ENCODE data around the gene GABBR1.

Gene GABBR1

GRCh38 chr6:29547573-29547972, 85.4 kb downstream of the GABBR1 start:
- POLR2A ChIA-PET: no interaction called here
- CTCF ChIA-PET: interaction anchor here (1.5 kb wide), 1 partner anchor 106 kb away, joined by 3 read pairs; no protein-coding TSS in a partner anchor
- no peak for DNase-seq (ENCODE audit: extremely low spot score)
- no peak for TF ChIP-seq CTCF (IDR thresholded peaks at IDR 0.05; ENCODE audit: control extremely low read depth, extremely low read depth, low read depth, missing control alignments)

GRCh38 chr6:29537714-29538403, 95.1 kb downstream of the GABBR1 start:
- ChIA-PET POLR2A (no interaction called here), CTCF (no interaction called here)
- DNase-seq (ENCODE audit: extremely low spot score): no peak
- no peak for TF ChIP-seq CTCF (IDR thresholded peaks at IDR 0.05; ENCODE audit: control extremely low read depth, extremely low read depth, low read depth, missing control alignments)

- POLR2A ChIA-PET: no interaction called here
- CTCF ChIA-PET: interaction anchor here (0.7 to 1.5 kb wide), 3 partner anchors 9 to 157 kb away, joined by 3 to 4 read pairs (median 4); partner anchors contain the start of gene OR12D3
- no peak for DNase-seq (ENCODE audit: extremely low spot score)
- no peak for TF ChIP-seq CTCF (IDR thresholded peaks at IDR 0.05; ENCODE audit: control extremely low read depth, extremely low read depth, low read depth, missing control alignments)
Measured at GRCh38 chr6:29532320-29532951, 100.5 kb downstream of the GABBR1 start.

- ChIA-PET CTCF (interaction anchor here (0.9 to 1.5 kb wide), 3 partner anchors 9 to 157 kb away, joined by 3 to 4 read pairs (median 3); partner anchors contain the start of gene OR12D3), POLR2A (no interaction called here)
- TF ChIP-seq CTCF (IDR thresholded peaks at IDR 0.05; ENCODE audit: control extremely low read depth, extremely low read depth, low read depth, missing control alignments): no peak
- peak; percentile 56 for DNase-seq (ENCODE audit: extremely low spot score)
Measured at GRCh38 chr6:29531668-29532067, 101.3 kb downstream of the GABBR1 start.

- TF ChIP-seq CTCF (IDR thresholded peaks at IDR 0.05; ENCODE audit: control extremely low read depth, extremely low read depth, low read depth, missing control alignments): no peak
- ChIA-PET POLR2A (no interaction called here), CTCF (interaction anchor here (1.1 kb wide), 1 partner anchor 9 kb away, joined by 3 read pairs; no protein-coding TSS in a partner anchor)
- DNase-seq (ENCODE audit: extremely low spot score): no peak
Measured at GRCh38 chr6:29530671-29531310, 102.2 kb downstream of the GABBR1 start.

GRCh38 chr6:29529956-29530355, 103.0 kb downstream of the GABBR1 start:
- DNase-seq (ENCODE audit: extremely low spot score): no peak
- CTCF ChIA-PET: no interaction called here
- no peak for TF ChIP-seq CTCF (IDR thresholded peaks at IDR 0.05; ENCODE audit: control extremely low read depth, extremely low read depth, low read depth, missing control alignments)
- POLR2A ChIA-PET: no interaction called here

All from GM10248 (cell line).